Left colon (tissue), 2 donors: Measurements from ENCODE around the gene ZBTB18. TPM values are rescaled to one million over a fixed set of nuclear protein-coding genes. Genes with fewer than 3 reads are reported as not detected.

ENCODE experiments used
- ATAC-seq: fragments of 200-7000 bp; cut with Tn5 transposase; one replicate; pipeline ENCODE4 v1.9.1; 2020; ENCODE audit warnings: mild to moderate bottlenecking, moderate library complexity
- DNase-seq, 2 donors: peaks; one replicate each; pipeline ENCODE4 v3.0.0-alpha.2; 2020
- intact Hi-C, 2 donors: fragments of 100-400 bp; cut with DNase I in 1 of 2; cut with micrococcal nuclease in 1 of 2; formaldehyde crosslinking; loops; one replicate each; pipeline versions ENCODE4 v1.11.2 to v1.14.0; 2022; cut with DNase I, micrococcal nuclease
- total RNA-seq, 2 donors: library from RNA; stranded (reverse); fragmentation: NEBNext Ultra II Directional; extraction: Animal tissue kit (Norgen Biotek cat#: 25700); gene quantifications; one replicate each; pipeline ENCODE4 v1.2.1, GENCODE V29; 2021
- donor health status: DM: no; HTN: no; CAD: no.
- donor health status: DM: yes; HTN: yes; CAD: no.

ZBTB18 gene
- total RNA-seq, 2 donors from 2014 or later: 19.6 to 19.9 TPM

GRCh38 chr1:244054924-244055263 lies 3.8 kb downstream of the ZBTB18 start:
- DNase-seq (no peak), ATAC-seq (no peak)
- intact Hi-C loops: loop anchor here in 1 of 2 donors (10.0 kb wide), 1 partner anchor 220 kb away; no protein-coding TSS in a partner anchor

- intact Hi-C loops: loop anchor here in 1 of 2 donors (10.0 kb wide), 1 partner anchor 218 kb away; no protein-coding TSS in a partner anchor
- no peak for ATAC-seq
These were observed 5.5 kb downstream of the ZBTB18 start for GRCh38 chr1:244056577-244056976.

GRCh38 chr1:244057474-244058385 lies 6.6 kb downstream of the ZBTB18 start:
- ATAC-seq (no peak), DNase-seq (no peak)
- intact Hi-C loops: loop anchor here in 1 of 2 donors (10.0 kb wide), 1 partner anchor 217 kb away; no protein-coding TSS in a partner anchor

More at GRCh38 chr1:244056577-244056976, 5.5 kb downstream of the ZBTB18 start:
- no peak for DNase-seq

GRCh38 chr1:244060117-244060516 lies 9.0 kb downstream of the ZBTB18 start:
- DNase-seq (no peak), ATAC-seq (no peak)
- intact Hi-C loops: no loop called here

GRCh38 chr1:244060686-244061085 lies 9.6 kb downstream of the ZBTB18 start:
- ATAC-seq: no peak
- DNase-seq: no peak
- intact Hi-C loops: no loop called here

- DNase-seq: no peak
- intact Hi-C loops: no loop called here
These were observed 11.2 kb downstream of the ZBTB18 start for GRCh38 chr1:244062156-244062725.

GRCh38 chr1:244063498-244063897 lies 12.4 kb downstream of the ZBTB18 start:
- intact Hi-C loops: no loop called here
- DNase-seq (no peak), ATAC-seq (no peak)

More at GRCh38 chr1:244062156-244062725, 11.2 kb downstream of the ZBTB18 start:
- no peak for ATAC-seq

- intact Hi-C loops: no loop called here
- ATAC-seq: no peak
- DNase-seq: no peak
These were observed 13.5 kb downstream of the ZBTB18 start for GRCh38 chr1:244064621-244065020.

GRCh38 chr1:244065063-244065793 lies 14.1 kb downstream of the ZBTB18 start:
- intact Hi-C loops: no loop called here
- ATAC-seq (peak; percentile 91), DNase-seq (peak in 1 of 2 donors; percentile 21)

GRCh38 chr1:244065960-244066388 lies 14.9 kb downstream of the ZBTB18 start:
- no peak for DNase-seq
- ATAC-seq: no peak
- intact Hi-C loops: no loop called here

GRCh38 chr1:244066954-244067716 lies 16.1 kb downstream of the ZBTB18 start:
- intact Hi-C loops: no loop called here
- DNase-seq (no peak), ATAC-seq (no peak)

- ATAC-seq (no peak), DNase-seq (no peak)
- intact Hi-C loops: no loop called here
These were observed 16.8 kb downstream of the ZBTB18 start for GRCh38 chr1:244067893-244068292.

- DNase-seq: no peak
- intact Hi-C loops: no loop called here
These were observed 17.5 kb downstream of the ZBTB18 start for GRCh38 chr1:244068567-244068966.

GRCh38 chr1:244069326-244069898 lies 18.3 kb downstream of the ZBTB18 start:
- ATAC-seq (no peak), DNase-seq (no peak)
- intact Hi-C loops: no loop called here

More at GRCh38 chr1:244068567-244068966, 17.5 kb downstream of the ZBTB18 start:
- ATAC-seq: no peak

- DNase-seq: peak; percentile 40 to 53
- intact Hi-C loops: no loop called here
- peak; percentile 86 for ATAC-seq
These were observed 23.6 kb downstream of the ZBTB18 start for GRCh38 chr1:244074559-244075171.

- DNase-seq (no peak), ATAC-seq (peak; percentile 48)
- intact Hi-C loops: no loop called here
These were observed 24.2 kb downstream of the ZBTB18 start for GRCh38 chr1:244075247-244075722.

GRCh38 chr1:244076740-244077139 lies 25.7 kb downstream of the ZBTB18 start:
- intact Hi-C loops: no loop called here
- ATAC-seq: no peak

More at GRCh38 chr1:244076740-244077139, 25.7 kb downstream of the ZBTB18 start:
- DNase-seq: no peak
